ENCODE results near the gene LINGO1. TPM values are rescaled to one million over a fixed set of nuclear protein-coding genes. Genes with fewer than 3 reads are reported as not detected.

LINGO1 gene
- total RNA-seq, 4 donors from 2014 or later, result 0.83 to 2.2 (median 1.0) TPM; not detected in 1

DNA sequence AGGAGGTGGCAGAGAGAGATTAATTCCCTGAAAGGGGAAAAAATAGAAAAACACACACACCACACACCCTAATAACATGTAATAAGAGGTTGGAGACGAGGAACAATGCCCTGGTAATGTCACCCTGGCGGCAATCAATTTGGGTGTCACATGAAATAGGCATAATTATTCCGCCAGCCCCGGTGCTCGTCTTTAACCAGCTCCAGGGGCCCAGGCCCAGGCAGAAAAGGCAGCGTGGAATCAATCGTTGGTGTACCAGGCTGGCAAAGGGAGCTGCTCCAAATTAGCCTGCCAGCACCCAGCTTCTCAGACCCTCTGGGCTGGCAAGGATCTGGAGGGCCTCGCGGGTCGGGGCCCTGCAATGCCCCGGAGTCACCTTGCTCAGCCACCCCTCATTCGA, 5.6 kb downstream of the LINGO1 start:
- Histone ChIP-seq H3K36me3 (no peaks in the 10 kb centered on the region), H3K27ac (replicated peaks in 1 of 4) (no peak overlapping the region), H3K27me3 (peaks cover 0 to 26% (median 15%) of the 10 kb centered on the region in 4 donors), H3K4me3 (no peak overlapping the region), H3K9me3 (no peaks in the 10 kb centered on the region), H3K4me1 (peaks cover 5 to 13% (median 9%) of the 10 kb centered on the region in 4 donors)
- intact Hi-C loops (cut with DNase I), result no loop called here
- no peak for DNase-seq (ENCODE audit: extremely low spot score)
- TF ChIP-seq POLR2AphosphoS5 (IDR thresholded peaks at IDR 0.05) (no peak), EP300 (IDR thresholded peaks at IDR 0.05) (no peak), POLR2A (IDR thresholded peaks at IDR 0.05; ENCODE audit: low read depth) (no peak)
- TF ChIP-seq, protein P1, sequence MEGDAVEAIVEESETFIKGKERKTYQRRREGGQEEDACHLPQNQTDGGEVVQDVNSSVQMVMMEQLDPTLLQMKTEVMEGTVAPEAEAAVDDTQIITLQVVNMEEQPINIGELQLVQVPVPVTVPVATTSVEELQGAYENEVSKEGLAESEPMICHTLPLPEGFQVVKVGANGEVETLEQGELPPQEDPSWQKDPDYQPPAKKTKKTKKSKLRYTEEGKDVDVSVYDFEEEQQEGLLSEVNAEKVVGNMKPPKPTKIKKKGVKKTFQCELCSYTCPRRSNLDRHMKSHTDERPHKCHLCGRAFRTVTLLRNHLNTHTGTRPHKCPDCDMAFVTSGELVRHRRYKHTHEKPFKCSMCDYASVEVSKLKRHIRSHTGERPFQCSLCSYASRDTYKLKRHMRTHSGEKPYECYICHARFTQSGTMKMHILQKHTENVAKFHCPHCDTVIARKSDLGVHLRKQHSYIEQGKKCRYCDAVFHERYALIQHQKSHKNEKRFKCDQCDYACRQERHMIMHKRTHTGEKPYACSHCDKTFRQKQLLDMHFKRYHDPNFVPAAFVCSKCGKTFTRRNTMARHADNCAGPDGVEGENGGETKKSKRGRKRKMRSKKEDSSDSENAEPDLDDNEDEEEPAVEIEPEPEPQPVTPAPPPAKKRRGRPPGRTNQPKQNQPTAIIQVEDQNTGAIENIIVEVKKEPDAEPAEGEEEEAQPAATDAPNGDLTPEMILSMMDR (IDR thresholded peaks at IDR 0.05), result no peak
- 85% methylated on average over 11 of the region's 12 CpGs for WGBS

DNA sequence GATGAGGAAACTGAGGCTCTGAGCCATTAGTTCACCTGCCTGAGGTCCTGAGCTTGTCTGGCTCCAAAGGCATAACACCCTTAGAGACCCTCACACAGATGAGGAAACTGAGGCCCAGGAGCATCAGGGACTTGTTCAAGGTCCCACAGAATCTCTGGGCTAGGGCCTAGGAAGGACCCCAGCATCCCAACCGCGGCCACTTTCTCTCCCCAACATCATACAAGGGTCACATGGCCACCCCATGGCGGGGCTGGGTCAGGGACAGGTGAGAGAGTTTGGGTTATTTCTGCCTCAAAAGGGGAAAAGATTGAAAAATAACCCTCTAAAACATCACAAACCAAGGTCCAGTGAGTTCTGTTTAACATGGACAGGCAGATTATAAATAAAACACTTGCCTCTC, 6.7 kb downstream of the LINGO1 start:
- intact Hi-C loops (cut with DNase I), result no loop called here
- WGBS, result 96% methylated on average over 3 of the region's 3 CpGs

DNA sequence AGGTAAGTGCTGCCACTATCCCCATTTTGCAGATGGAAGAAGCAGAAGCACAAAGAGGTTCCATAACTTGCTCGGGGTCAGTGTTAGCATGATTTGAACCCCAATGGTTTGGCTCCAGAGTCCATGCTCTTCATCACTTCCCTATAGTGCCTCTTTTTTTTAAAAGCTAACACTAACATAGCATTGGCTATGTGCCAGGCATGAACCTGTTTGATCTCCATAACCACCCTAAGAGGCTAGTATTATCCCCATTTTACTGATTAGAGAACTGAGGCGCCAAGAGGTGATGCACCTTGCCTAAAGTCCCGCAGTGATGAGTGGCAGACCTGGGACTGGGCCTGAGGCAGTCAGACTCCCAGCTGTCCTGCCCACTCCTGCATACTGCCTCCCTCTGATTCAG, 7.3 kb downstream of the LINGO1 start:
- no peak for TF ChIP-seq POLR2AphosphoS5 (IDR thresholded peaks at IDR 0.05)
- no peak for TF ChIP-seq POLR2A (IDR thresholded peaks at IDR 0.05; ENCODE audit: low read depth)
- TF ChIP-seq, protein P1 (IDR thresholded peaks at IDR 0.05), result no peak
- Histone ChIP-seq H3K36me3 (no peaks in the 10 kb centered on the region), H3K4me3 (no peak overlapping the region), H3K27ac (replicated peaks in 1 of 4) (no peak overlapping the region), H3K9me3 (no peaks in the 10 kb centered on the region), H3K4me1 (no peaks in the 10 kb centered on the region), H3K27me3 (peaks cover 0 to 13% (median under 1%) of the 10 kb centered on the region in 4 donors)
- no peak for DNase-seq (ENCODE audit: extremely low spot score)
- WGBS, result 100% methylated on average over 3 of the region's 3 CpGs
- intact Hi-C loops (cut with DNase I), result no loop called here

More for the DNA sequence above, 6.7 kb downstream of the LINGO1 start:
- H3K27ac ChIP-seq (replicated peaks in 1 of 4), result no peak overlapping the region
- peaks cover 0 to 3% (median under 1%) of the 10 kb centered on the region in 4 donors for H3K4me1 ChIP-seq
- H3K36me3 ChIP-seq, result no peaks in the 10 kb centered on the region
- H3K27me3 ChIP-seq, result peaks cover 0 to 17% (median 5%) of the 10 kb centered on the region in 4 donors
- no peak for DNase-seq (ENCODE audit: extremely low spot score)
- H3K4me3 ChIP-seq, result no peak overlapping the region
- H3K9me3 ChIP-seq, result no peaks in the 10 kb centered on the region
- TF ChIP-seq POLR2A (IDR thresholded peaks at IDR 0.05; ENCODE audit: low read depth), result no peak
- TF ChIP-seq POLR2AphosphoS5 (IDR thresholded peaks at IDR 0.05), result no peak
- TF ChIP-seq, protein P1 (IDR thresholded peaks at IDR 0.05), result no peak
- no peak for TF ChIP-seq EP300 (IDR thresholded peaks at IDR 0.05)

DNA sequence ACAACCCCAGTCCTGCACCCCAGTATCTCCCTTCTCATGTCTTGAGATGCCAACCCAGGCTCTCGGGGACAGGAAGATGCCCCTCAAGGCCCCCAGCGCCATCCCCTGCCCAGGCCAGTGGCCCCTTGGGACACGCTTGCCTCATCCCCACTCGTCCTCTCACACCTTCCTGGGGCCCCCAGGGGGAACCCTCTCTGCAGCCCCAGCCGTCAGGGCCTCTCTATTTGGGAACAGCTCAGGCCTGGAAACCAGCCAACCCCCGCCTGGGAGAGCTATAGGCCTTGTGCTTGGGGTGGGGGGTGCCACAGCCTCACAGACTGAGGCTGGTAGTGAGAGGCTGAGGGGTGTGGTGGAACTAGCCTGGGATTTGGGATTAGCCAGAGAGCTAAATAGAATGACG, 7.8 kb downstream of the LINGO1 start:
- intact Hi-C loops (cut with DNase I), result no loop called here
- no peaks in the 10 kb centered on the region for H3K9me3 ChIP-seq
- 71% methylated on average over 7 of the region's 7 CpGs for WGBS
- H3K4me1 ChIP-seq, result no peaks in the 10 kb centered on the region
- H3K4me3 ChIP-seq, result no peak overlapping the region
- H3K27me3 ChIP-seq, result peaks cover 0 to 12% (median 0%) of the 10 kb centered on the region in 4 donors
- DNase-seq (ENCODE audit: extremely low spot score), result no peak
- H3K36me3 ChIP-seq, result no peaks in the 10 kb centered on the region
- no peak overlapping the region for H3K27ac ChIP-seq (replicated peaks in 1 of 4)
- TF ChIP-seq EP300 (IDR thresholded peaks at IDR 0.05) (no peak), POLR2A (IDR thresholded peaks at IDR 0.05; ENCODE audit: low read depth) (no peak), POLR2AphosphoS5 (IDR thresholded peaks at IDR 0.05) (no peak)
- TF ChIP-seq, protein P1 (IDR thresholded peaks at IDR 0.05), result no peak

All from esophagus muscularis mucosa (tissue), 4 donors.